Measurements from ENCODE around the gene BLTP1.
"Not testable (repeated sequence)": the region's sequence is repeated elsewhere in the genome, so short reads cannot be mapped to it uniquely, and the experiment has no call there.

Gene BLTP1
- 368 to 457 (median 400) reads per million in 3 donors for total RNA-seq

- no peaks in the 10 kb centered on the region for H3K36me3 ChIP-seq (ENCODE audit: control insufficient read depth, insufficient read depth, low read length)
- no peaks in the 10 kb centered on the region for H3K9me3 ChIP-seq (ENCODE audit: control insufficient read depth, low read length)
- peak within 1 kb of the TSS; percentile 83 for H3K27ac ChIP-seq (ENCODE audit: insufficient read depth, low read length, poor library complexity, severe bottlenecking)
- H3K27me3 ChIP-seq (replicated peaks; ENCODE audit: control insufficient read depth, insufficient read depth, low read length, poor library complexity, severe bottlenecking) = no peaks in the 10 kb centered on the region
- peaks cover 5% of the 10 kb centered on the region for H3K4me1 ChIP-seq (ENCODE audit: control insufficient read depth, insufficient read depth, low read length, poor library complexity, severe bottlenecking)
- DNase-seq = peak; percentile 78 to 86 (median 80)
- peak within 1 kb of the TSS; percentile 88 for H3K4me3 ChIP-seq (ENCODE audit: insufficient read depth, low read depth, low read length, poor library complexity, severe bottlenecking)
Measured at GRCh38 chr4:122151982-122152710, at the start of gene BLTP1. Gene BLTP1, plus strand, starts transcription at chr4:122152331. Its CDS starts 18,317 bp downstream, at chr4:122170648.

- no peak for DNase-seq
Measured at GRCh38 chr4:122104184-122104583, 47.9 kb upstream of the BLTP1 start.

GRCh38 chr4:122107680-122108079 lies 44.5 kb upstream of the BLTP1 start:
- DNase-seq = no peak
- Histone ChIP-seq H3K36me3 (ENCODE audit: control insufficient read depth, insufficient read depth, low read length) (no peaks in the 10 kb centered on the region), H3K9me3 (ENCODE audit: control insufficient read depth, low read length) (no peaks in the 10 kb centered on the region), H3K27me3 (replicated peaks; ENCODE audit: control insufficient read depth, insufficient read depth, low read length, poor library complexity, severe bottlenecking) (no peaks in the 10 kb centered on the region), H3K27ac (ENCODE audit: insufficient read depth, low read length, poor library complexity, severe bottlenecking) (no peak overlapping the region), H3K4me3 (ENCODE audit: insufficient read depth, low read depth, low read length, poor library complexity, severe bottlenecking) (no peak overlapping the region), H3K4me1 (ENCODE audit: control insufficient read depth, insufficient read depth, low read length, poor library complexity, severe bottlenecking) (no peaks in the 10 kb centered on the region)

More at GRCh38 chr4:122104184-122104583, 47.9 kb upstream of the BLTP1 start:
- Histone ChIP-seq H3K27ac (ENCODE audit: insufficient read depth, low read length, poor library complexity, severe bottlenecking) (no peak overlapping the region), H3K9me3 (ENCODE audit: control insufficient read depth, low read length) (no peaks in the 10 kb centered on the region), H3K27me3 (replicated peaks; ENCODE audit: control insufficient read depth, insufficient read depth, low read length, poor library complexity, severe bottlenecking) (no peaks in the 10 kb centered on the region), H3K36me3 (ENCODE audit: control insufficient read depth, insufficient read depth, low read length) (no peaks in the 10 kb centered on the region), H3K4me1 (ENCODE audit: control insufficient read depth, insufficient read depth, low read length, poor library complexity, severe bottlenecking) (no peaks in the 10 kb centered on the region), H3K4me3 (ENCODE audit: insufficient read depth, low read depth, low read length, poor library complexity, severe bottlenecking) (no peak overlapping the region)

- H3K27ac ChIP-seq (ENCODE audit: insufficient read depth, low read length, poor library complexity, severe bottlenecking); H3K9me3 ChIP-seq (ENCODE audit: control insufficient read depth, low read length); H3K27me3 ChIP-seq (replicated peaks; ENCODE audit: control insufficient read depth, insufficient read depth, low read length, poor library complexity, severe bottlenecking); DNase-seq; H3K4me3 ChIP-seq (ENCODE audit: insufficient read depth, low read depth, low read length, poor library complexity, severe bottlenecking); H3K36me3 ChIP-seq (ENCODE audit: control insufficient read depth, insufficient read depth, low read length); H3K4me1 ChIP-seq (ENCODE audit: control insufficient read depth, insufficient read depth, low read length, poor library complexity, severe bottlenecking): not testable (repeated sequence)
Measured at GRCh38 chr4:122110304-122110703, 41.8 kb upstream of the BLTP1 start.

- Histone ChIP-seq H3K4me3 (ENCODE audit: insufficient read depth, low read depth, low read length, poor library complexity, severe bottlenecking) (peak overlapping the region; percentile 14), H3K4me1 (ENCODE audit: control insufficient read depth, insufficient read depth, low read length, poor library complexity, severe bottlenecking) (peaks cover 19% of the 10 kb centered on the region), H3K36me3 (ENCODE audit: control insufficient read depth, insufficient read depth, low read length) (no peaks in the 10 kb centered on the region), H3K9me3 (ENCODE audit: control insufficient read depth, low read length) (no peaks in the 10 kb centered on the region), H3K27ac (ENCODE audit: insufficient read depth, low read length, poor library complexity, severe bottlenecking) (peak overlapping the region; percentile 18), H3K27me3 (replicated peaks; ENCODE audit: control insufficient read depth, insufficient read depth, low read length, poor library complexity, severe bottlenecking) (no peaks in the 10 kb centered on the region)
- DNase-seq = no peak
Measured at GRCh38 chr4:122117743-122118142, 34.4 kb upstream of the BLTP1 start.

- Histone ChIP-seq H3K4me1 (ENCODE audit: control insufficient read depth, insufficient read depth, low read length, poor library complexity, severe bottlenecking) (peaks cover 19% of the 10 kb centered on the region), H3K27me3 (replicated peaks; ENCODE audit: control insufficient read depth, insufficient read depth, low read length, poor library complexity, severe bottlenecking) (no peaks in the 10 kb centered on the region), H3K27ac (ENCODE audit: insufficient read depth, low read length, poor library complexity, severe bottlenecking) (peak overlapping the region; percentile 18), H3K4me3 (ENCODE audit: insufficient read depth, low read depth, low read length, poor library complexity, severe bottlenecking) (peak overlapping the region; percentile 14), H3K9me3 (ENCODE audit: control insufficient read depth, low read length) (peaks cover 4% of the 10 kb centered on the region), H3K36me3 (ENCODE audit: control insufficient read depth, insufficient read depth, low read length) (no peaks in the 10 kb centered on the region)
- no peak for DNase-seq
Measured at GRCh38 chr4:122118243-122118642, 33.9 kb upstream of the BLTP1 start.

- no peak overlapping the region for H3K4me3 ChIP-seq (ENCODE audit: insufficient read depth, low read depth, low read length, poor library complexity, severe bottlenecking)
- H3K4me1 ChIP-seq (ENCODE audit: control insufficient read depth, insufficient read depth, low read length, poor library complexity, severe bottlenecking) = peaks cover 19% of the 10 kb centered on the region
- H3K27ac ChIP-seq (ENCODE audit: insufficient read depth, low read length, poor library complexity, severe bottlenecking) = no peak overlapping the region
- no peaks in the 10 kb centered on the region for H3K27me3 ChIP-seq (replicated peaks; ENCODE audit: control insufficient read depth, insufficient read depth, low read length, poor library complexity, severe bottlenecking)
- no peaks in the 10 kb centered on the region for H3K36me3 ChIP-seq (ENCODE audit: control insufficient read depth, insufficient read depth, low read length)
- DNase-seq = no peak
- H3K9me3 ChIP-seq (ENCODE audit: control insufficient read depth, low read length) = peaks cover 6% of the 10 kb centered on the region
Measured at GRCh38 chr4:122119739-122120138, 32.4 kb upstream of the BLTP1 start.

GRCh38 chr4:122121593-122121992 lies 30.5 kb upstream of the BLTP1 start:
- H3K36me3 ChIP-seq (ENCODE audit: control insufficient read depth, insufficient read depth, low read length) = no peaks in the 10 kb centered on the region
- H3K4me3 ChIP-seq (ENCODE audit: insufficient read depth, low read depth, low read length, poor library complexity, severe bottlenecking) = no peak overlapping the region
- H3K4me1 ChIP-seq (ENCODE audit: control insufficient read depth, insufficient read depth, low read length, poor library complexity, severe bottlenecking) = peaks cover 16% of the 10 kb centered on the region
- H3K27me3 ChIP-seq (replicated peaks; ENCODE audit: control insufficient read depth, insufficient read depth, low read length, poor library complexity, severe bottlenecking) = no peaks in the 10 kb centered on the region
- H3K27ac ChIP-seq (ENCODE audit: insufficient read depth, low read length, poor library complexity, severe bottlenecking) = no peak overlapping the region
- H3K9me3 ChIP-seq (ENCODE audit: control insufficient read depth, low read length) = peaks cover 6% of the 10 kb centered on the region
- no peak for DNase-seq

GRCh38 chr4:122122083-122122482 lies 30.0 kb upstream of the BLTP1 start:
- no peaks in the 10 kb centered on the region for H3K27me3 ChIP-seq (replicated peaks; ENCODE audit: control insufficient read depth, insufficient read depth, low read length, poor library complexity, severe bottlenecking)
- peaks cover 6% of the 10 kb centered on the region for H3K9me3 ChIP-seq (ENCODE audit: control insufficient read depth, low read length)
- peaks cover 13% of the 10 kb centered on the region for H3K4me1 ChIP-seq (ENCODE audit: control insufficient read depth, insufficient read depth, low read length, poor library complexity, severe bottlenecking)
- no peak for DNase-seq
- no peaks in the 10 kb centered on the region for H3K36me3 ChIP-seq (ENCODE audit: control insufficient read depth, insufficient read depth, low read length)
- H3K27ac ChIP-seq (ENCODE audit: insufficient read depth, low read length, poor library complexity, severe bottlenecking) = no peak overlapping the region
- H3K4me3 ChIP-seq (ENCODE audit: insufficient read depth, low read depth, low read length, poor library complexity, severe bottlenecking) = no peak overlapping the region

- DNase-seq = no peak
- Histone ChIP-seq H3K36me3 (ENCODE audit: control insufficient read depth, insufficient read depth, low read length) (no peaks in the 10 kb centered on the region), H3K27ac (ENCODE audit: insufficient read depth, low read length, poor library complexity, severe bottlenecking) (no peak overlapping the region), H3K9me3 (ENCODE audit: control insufficient read depth, low read length) (no peaks in the 10 kb centered on the region), H3K4me3 (ENCODE audit: insufficient read depth, low read depth, low read length, poor library complexity, severe bottlenecking) (no peak overlapping the region), H3K27me3 (replicated peaks; ENCODE audit: control insufficient read depth, insufficient read depth, low read length, poor library complexity, severe bottlenecking) (no peaks in the 10 kb centered on the region), H3K4me1 (ENCODE audit: control insufficient read depth, insufficient read depth, low read length, poor library complexity, severe bottlenecking) (peaks cover 7% of the 10 kb centered on the region)
Measured at GRCh38 chr4:122129061-122129460, 23.1 kb upstream of the BLTP1 start.
